Measurements from ENCODE around the gene RAB30.

Gene RAB30

DNA sequence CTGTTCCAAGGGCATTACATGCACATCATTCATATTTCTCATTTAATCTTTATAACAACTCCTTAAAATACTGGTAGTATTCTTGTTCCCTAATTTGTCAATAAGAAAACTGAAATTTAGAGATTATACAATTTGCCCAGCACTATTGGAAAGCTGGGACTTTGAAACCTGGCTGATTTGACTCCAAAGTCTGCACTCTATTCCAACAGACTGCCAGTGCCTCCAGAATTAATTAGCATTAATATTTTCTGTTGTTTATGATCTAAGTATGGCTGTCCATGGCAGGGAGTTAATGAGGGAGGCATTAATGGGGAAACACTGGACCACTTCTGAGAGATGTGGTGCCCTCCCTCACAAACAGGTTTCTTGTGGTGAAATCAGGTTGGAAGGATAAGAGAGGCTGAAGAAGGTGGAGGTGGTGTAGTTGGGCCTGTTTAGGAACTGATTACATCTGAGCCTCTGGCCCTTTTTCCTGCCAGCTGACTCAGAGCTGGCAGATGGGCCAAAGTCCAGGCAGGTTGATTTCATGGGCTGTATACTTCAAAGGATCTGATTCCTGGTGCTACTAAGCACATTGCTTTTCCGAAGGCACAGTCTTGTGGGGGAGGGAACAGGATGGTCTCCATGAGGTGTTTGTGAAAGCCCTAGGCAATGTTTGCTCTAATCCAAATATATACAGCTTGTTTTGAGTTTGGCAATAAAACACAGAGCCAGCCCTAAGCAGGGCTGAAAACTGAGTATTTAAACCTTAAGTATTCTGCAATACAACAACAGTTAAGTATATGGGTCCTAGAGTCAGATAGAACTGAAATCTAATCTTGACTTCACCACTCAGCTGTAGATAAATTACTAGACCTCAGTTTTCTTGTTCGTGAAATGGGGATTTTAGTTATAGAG, 21.0 kb upstream of the RAB30 start:
- no peak for DNase-seq (ENCODE audit: low spot score)
- in situ Hi-C loops (cut with MboI; ENCODE audit: low sequenced_read_pairs, unreplicated experiment), result loop anchor here (25.0 kb wide), 1 partner anchor 720 kb away; no protein-coding TSS in a partner anchor
- TF ChIP-seq, protein P1, sequence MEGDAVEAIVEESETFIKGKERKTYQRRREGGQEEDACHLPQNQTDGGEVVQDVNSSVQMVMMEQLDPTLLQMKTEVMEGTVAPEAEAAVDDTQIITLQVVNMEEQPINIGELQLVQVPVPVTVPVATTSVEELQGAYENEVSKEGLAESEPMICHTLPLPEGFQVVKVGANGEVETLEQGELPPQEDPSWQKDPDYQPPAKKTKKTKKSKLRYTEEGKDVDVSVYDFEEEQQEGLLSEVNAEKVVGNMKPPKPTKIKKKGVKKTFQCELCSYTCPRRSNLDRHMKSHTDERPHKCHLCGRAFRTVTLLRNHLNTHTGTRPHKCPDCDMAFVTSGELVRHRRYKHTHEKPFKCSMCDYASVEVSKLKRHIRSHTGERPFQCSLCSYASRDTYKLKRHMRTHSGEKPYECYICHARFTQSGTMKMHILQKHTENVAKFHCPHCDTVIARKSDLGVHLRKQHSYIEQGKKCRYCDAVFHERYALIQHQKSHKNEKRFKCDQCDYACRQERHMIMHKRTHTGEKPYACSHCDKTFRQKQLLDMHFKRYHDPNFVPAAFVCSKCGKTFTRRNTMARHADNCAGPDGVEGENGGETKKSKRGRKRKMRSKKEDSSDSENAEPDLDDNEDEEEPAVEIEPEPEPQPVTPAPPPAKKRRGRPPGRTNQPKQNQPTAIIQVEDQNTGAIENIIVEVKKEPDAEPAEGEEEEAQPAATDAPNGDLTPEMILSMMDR (IDR thresholded peaks at IDR 0.05; ENCODE audit: borderline replicate concordance, control extremely low read depth, extremely low read depth, insufficient read depth, missing control alignments), result no peak

DNA sequence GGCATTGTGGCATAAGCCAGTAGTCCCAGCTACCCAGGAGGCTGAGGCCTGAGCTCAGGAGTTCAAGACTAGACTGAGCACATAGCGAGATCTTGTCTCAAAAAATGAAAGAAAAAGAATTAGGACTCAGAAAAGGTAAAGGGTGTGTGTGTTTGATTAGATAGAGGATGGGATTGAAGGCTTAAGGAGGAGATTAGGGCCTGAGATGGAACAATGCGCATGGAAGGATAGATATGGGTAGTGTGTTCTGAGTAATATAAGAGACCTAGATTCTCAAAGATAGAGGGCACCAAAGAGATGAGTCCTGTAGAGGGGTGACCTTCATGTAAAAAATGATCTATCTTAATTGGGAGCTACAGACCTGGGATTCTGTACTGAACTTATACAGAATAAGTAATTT, 17.3 kb upstream of the RAB30 start:
- TF ChIP-seq, protein P1 (IDR thresholded peaks at IDR 0.05; ENCODE audit: borderline replicate concordance, control extremely low read depth, extremely low read depth, insufficient read depth, missing control alignments), result no peak
- DNase-seq (ENCODE audit: low spot score), result no peak
- in situ Hi-C loops (cut with MboI; ENCODE audit: low sequenced_read_pairs, unreplicated experiment), result loop anchor here (25.0 kb wide), 1 partner anchor 723 kb away; no protein-coding TSS in a partner anchor

DNA sequence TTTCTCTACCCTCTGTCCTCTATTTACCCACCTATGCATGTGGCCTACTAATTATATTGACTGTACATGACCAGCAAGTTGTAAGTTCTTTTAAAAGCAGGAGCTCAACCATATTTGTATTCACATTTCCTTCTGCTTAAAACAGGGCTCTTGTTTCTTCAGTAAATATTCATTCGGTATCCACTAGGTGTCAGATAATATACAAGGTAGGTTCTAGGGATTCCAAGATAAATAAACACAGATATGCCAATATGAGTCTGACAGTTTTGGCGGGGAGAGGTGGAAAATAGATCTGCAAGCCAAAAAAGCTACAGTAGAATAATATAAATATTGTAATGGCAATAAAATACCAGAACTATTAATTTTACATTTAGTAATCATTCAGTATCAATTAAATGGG, 15.3 kb upstream of the RAB30 start:
- TF ChIP-seq, protein P1 (IDR thresholded peaks at IDR 0.05; ENCODE audit: borderline replicate concordance, control extremely low read depth, extremely low read depth, insufficient read depth, missing control alignments), result no peak
- in situ Hi-C loops (cut with MboI; ENCODE audit: low sequenced_read_pairs, unreplicated experiment), result loop anchor here (25.0 kb wide), 1 partner anchor 725 kb away; no protein-coding TSS in a partner anchor
- no peak for DNase-seq (ENCODE audit: low spot score)

DNA sequence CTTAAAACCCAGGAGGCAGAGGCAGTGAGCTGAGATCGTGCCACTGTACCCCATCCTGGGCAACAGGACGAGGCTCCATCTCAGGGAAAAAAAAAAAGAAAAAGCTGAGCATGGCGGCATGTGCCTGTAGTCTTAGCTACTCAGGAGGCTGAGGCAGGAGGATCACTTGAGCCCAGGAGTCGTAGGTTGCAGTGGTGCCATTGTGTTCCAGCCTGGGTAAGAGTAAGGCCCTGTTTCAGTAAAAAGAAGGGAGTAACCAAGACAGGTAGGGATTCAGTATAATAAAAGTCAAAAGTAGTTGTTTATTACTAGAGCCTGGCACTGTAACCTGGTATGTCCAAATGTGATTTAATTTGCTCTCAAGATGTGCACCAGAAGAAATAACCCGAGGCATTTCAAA, 8.1 kb upstream of the RAB30 start:
- in situ Hi-C loops (cut with MboI; ENCODE audit: low sequenced_read_pairs, unreplicated experiment), result loop anchor here (10.0 to 25.0 kb wide), 2 partner anchors 175 to 732 kb away; partner anchors contain the start of genes DDIAS and PRCP
- TF ChIP-seq, protein P1 (IDR thresholded peaks at IDR 0.05; ENCODE audit: borderline replicate concordance, control extremely low read depth, extremely low read depth, insufficient read depth, missing control alignments), result no peak
- DNase-seq (ENCODE audit: low spot score), result no peak

DNA sequence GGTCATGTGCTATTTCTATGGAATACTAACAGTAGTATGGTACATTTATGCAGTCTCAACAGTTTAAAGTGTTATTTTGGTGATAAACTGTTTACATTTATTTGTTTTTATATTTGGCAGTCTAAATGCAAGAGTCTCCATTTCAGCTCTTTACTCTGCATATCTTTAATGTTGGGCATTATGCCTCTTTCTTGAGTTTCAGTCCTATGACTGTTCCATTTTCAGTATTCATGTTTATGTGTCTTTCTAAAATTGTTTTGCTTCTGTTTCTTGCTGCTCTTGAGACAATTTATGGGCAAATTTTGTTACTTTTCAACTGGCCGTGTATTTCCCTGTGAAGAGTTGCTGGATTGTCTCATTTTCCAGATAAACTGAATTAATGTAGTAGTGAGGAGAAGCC, 6.6 kb upstream of the RAB30 start:
- no peak for DNase-seq (ENCODE audit: low spot score)
- in situ Hi-C loops (cut with MboI; ENCODE audit: low sequenced_read_pairs, unreplicated experiment), result loop anchor here (10.0 to 25.0 kb wide), 2 partner anchors 173 to 734 kb away; partner anchors contain the start of genes DDIAS and PRCP
- TF ChIP-seq, protein P1 (IDR thresholded peaks at IDR 0.05; ENCODE audit: borderline replicate concordance, control extremely low read depth, extremely low read depth, insufficient read depth, missing control alignments), result no peak

DNA sequence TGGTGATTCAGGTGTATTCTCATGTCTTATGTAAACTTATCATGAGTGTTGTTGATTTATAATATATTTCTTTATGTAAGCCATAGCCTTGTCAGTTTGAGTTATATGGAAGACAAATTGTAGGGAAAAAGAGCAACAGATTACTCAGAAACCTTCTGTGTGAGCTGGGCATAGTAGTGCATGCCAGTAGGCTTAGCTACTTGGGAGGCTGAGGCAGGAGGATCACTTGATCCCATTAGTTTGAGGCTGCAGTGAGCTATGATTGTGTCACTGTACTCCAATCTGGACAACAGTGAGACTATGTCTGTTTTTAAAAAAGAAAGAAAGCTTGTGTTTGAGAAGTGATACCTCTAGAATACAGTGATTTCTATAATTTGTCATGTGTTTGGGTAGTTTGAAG, 2.2 kb upstream of the RAB30 start:
- TF ChIP-seq, protein P1 (IDR thresholded peaks at IDR 0.05; ENCODE audit: borderline replicate concordance, control extremely low read depth, extremely low read depth, insufficient read depth, missing control alignments), result no peak
- in situ Hi-C loops (cut with MboI; ENCODE audit: low sequenced_read_pairs, unreplicated experiment), result loop anchor here (10.0 kb wide), 1 partner anchor 169 kb away; the partner anchor contains the start of genes DDIAS and PRCP
- no peak for DNase-seq (ENCODE audit: low spot score)
